PC-9 (cell line): ENCODE measurements around the gene SENP6. TPM values are rescaled to one million over a fixed set of nuclear protein-coding genes. Genes with fewer than 3 reads are reported as not detected.

Source experiments
- BruUV-seq: library from RNA; stranded (reverse); fragments of 400-500 nt; replicated peaks from 2 replicates; lab custom pipeline; 2021; lab: Mats Ljungman, UMichigan
- CTCF ChIA-PET: fragments of 300-600 bp; sonication (Branson Sonifier 250); formaldehyde crosslinking; loops from one replicate; lab custom pipeline; 2022; ENCODE audit warnings: antibody characterized with exemption; lab: Charles Lee
- POLR2A ChIA-PET: fragments of 300-600 bp; sonication (Branson Sonifier 250); formaldehyde crosslinking; loops from one replicate; lab custom pipeline; 2022; ENCODE audit warnings: antibody characterized with exemption; ENCODE audit not compliant: unreplicated experiment; lab: Charles Lee
- DNase-seq, 2 experiments: peaks; one replicate each; pipeline versions ENCODE4 v3.0.0 to v3.0.0-alpha.2; 2015 to 2022; ENCODE audit warnings: mixed read lengths in 1 of 2
- H2AFZ ChIP-seq: fragments of 200-600 bp; sonication (generic); 2 replicates; pipeline ENCODE4 v1.8.1; 2017; ENCODE audit warnings: antibody characterized with exemption
- H3F3A ChIP-seq: fragments of 200-600 bp; sonication (generic); 2 replicates; pipeline ENCODE4 v1.8.1; 2017; ENCODE audit warnings: antibody characterized with exemption, mild to moderate bottlenecking, low read depth; ENCODE audit not compliant: insufficient read depth
- H3K27ac ChIP-seq: fragments of 200-600 bp; sonication (generic); 2 replicates; pipeline ENCODE4 v1.6.1; 2016; ENCODE audit warnings: mixed run types
- H3K27me3 ChIP-seq: fragments of 200-600 bp; sonication (generic); 2 replicates; pipeline ENCODE4 v1.6.1; 2016; ENCODE audit warnings: low read depth, mixed run types; ENCODE audit not compliant: insufficient read depth
- H3K36me3 ChIP-seq: fragments of 200-600 bp; sonication (generic); 2 replicates; pipeline ENCODE4 v1.6.1; 2016; ENCODE audit warnings: low read depth, mixed run types
- H3K4me1 ChIP-seq: fragments of 200-600 bp; sonication (generic); replicated peaks from 2 replicates; pipeline ENCODE4 v1.6.1; 2016; ENCODE audit warnings: mixed run types; ENCODE audit not compliant: insufficient read depth
- H3K4me2 ChIP-seq: fragments of 200-600 bp; sonication (generic); 2 replicates; pipeline ENCODE4 v1.6.1; 2017; ENCODE audit warnings: mixed run types
- H3K4me3 ChIP-seq: fragments of 200-600 bp; sonication (generic); 2 replicates; pipeline ENCODE4 v1.6.1; 2016; ENCODE audit warnings: mixed run types
- H3K79me2 ChIP-seq: fragments of 200-600 bp; sonication (generic); 2 replicates; pipeline ENCODE4 v1.6.1; 2017; ENCODE audit warnings: low read depth, mixed run types
- H3K9me2 ChIP-seq: fragments of 200-600 bp; sonication (generic); 2 replicates; pipeline ENCODE4 v1.8.1; 2017; ENCODE audit warnings: mild to moderate bottlenecking; ENCODE audit not compliant: insufficient read depth
- H3K9me3 ChIP-seq: fragments of 200-600 bp; sonication (generic); 2 replicates; pipeline ENCODE4 v1.8.1; 2016; ENCODE audit warnings: low read depth; ENCODE audit not compliant: insufficient read depth
- H4K20me1 ChIP-seq: fragments of 200-600 bp; sonication (generic); 2 replicates; pipeline ENCODE4 v1.8.1; 2017; ENCODE audit not compliant: insufficient read depth
- CTCF ChIP-seq: fragments of 200-600 bp; sonication (generic); conservative IDR thresholded peaks from 2 replicates; pipeline ENCODE4 v1.6.1; 2017; ENCODE audit warnings: mixed run types, antibody characterized with exemption, mild to moderate bottlenecking, moderate library complexity
- EZH2 ChIP-seq: fragments of 200-600 bp; sonication (generic); IDR thresholded peaks from 2 replicates; pipeline ENCODE4 v1.8.0; 2017; ENCODE audit warnings: antibody characterized with exemption, low read depth
- intact Hi-C: fragments of 100-400 bp; cut with micrococcal nuclease; formaldehyde crosslinking; loops from one replicate; pipeline ENCODE4 v1.10.0; 2022; ENCODE audit not compliant: unreplicated experiment
- total RNA-seq: library from RNA; stranded (reverse); gene quantifications from 2 replicates; pipeline ENCODE4 v1.2.3, GENCODE V29; 2021

SENP6 gene
- total RNA-seq, 1 experiment from 2014 or later = 70.4 TPM

DNA sequence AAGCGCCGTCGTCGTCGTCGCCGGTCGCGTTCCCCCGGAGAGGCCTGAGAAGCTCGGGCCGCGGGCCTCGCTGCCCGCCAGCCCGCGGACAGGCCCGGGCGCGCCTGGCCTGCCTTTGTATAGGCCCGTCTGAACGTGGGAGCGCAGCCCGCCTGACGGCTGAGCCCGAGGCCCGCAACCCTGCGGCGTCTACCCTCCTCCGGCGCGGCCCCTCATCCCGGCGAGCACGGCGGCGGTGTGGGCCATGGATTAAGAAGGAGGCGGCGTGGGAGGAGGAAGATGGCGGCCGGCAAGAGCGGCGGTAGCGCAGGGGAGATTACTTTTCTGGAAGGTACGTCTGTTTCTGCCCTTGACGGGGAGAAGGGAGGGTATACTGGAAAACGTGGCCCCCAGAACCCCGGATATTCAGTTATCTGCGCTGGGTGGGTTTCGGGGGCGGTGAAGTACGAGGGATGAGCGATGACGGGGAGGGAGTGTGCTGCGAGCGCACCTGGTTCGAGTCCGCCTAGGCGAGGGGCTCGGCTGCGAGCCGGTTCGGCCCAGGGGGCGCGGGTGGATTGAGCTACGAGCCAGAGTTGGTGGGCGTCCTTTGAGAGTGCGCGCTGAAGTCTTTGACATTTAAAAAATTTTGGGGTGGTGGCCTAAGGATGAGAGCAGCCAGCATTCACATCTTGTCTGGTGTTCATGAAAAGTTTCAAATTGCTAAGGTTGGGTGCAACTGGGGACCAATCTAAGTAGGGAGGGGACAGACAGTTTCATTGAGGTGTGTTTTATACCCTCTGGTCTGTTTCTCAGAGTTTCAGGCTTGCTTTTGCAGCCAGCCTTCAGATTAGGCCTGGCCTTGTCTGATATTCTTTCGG is 796 bp downstream of the SENP6 start:
- H3K27ac ChIP-seq = peak overlapping the region; percentile 86
- POLR2A ChIA-PET = interaction anchor here (0.6 to 0.7 kb wide), 5 partner anchors 10 to 304 kb away, joined by 3 to 6 read pairs (median 4); no protein-coding TSS in a partner anchor
- BruUV-seq = no TSS peak
- no peaks in the 10 kb centered on the region for H3K9me2 ChIP-seq
- peaks cover 13% of the 10 kb centered on the region; the same call in 1 of the 2 replicates for H3K36me3 ChIP-seq
- H2AFZ ChIP-seq = peak overlapping the region; percentile 100
- H3F3A ChIP-seq = no peaks in the 10 kb centered on the region
- peak overlapping the region; percentile 90 for H3K4me2 ChIP-seq
- H3K4me1 ChIP-seq = peaks cover 27% of the 10 kb centered on the region
- peak overlapping the region; percentile 93 for H3K4me3 ChIP-seq
- no peaks in the 10 kb centered on the region for H3K27me3 ChIP-seq
- intact Hi-C loops = loop anchor here (10.0 kb wide), 1 partner anchor 318 kb away; the partner anchor contains the start of gene TMEM30A
- H3K9me3 ChIP-seq = no peaks in the 10 kb centered on the region
- peaks cover 62% of the 10 kb centered on the region for H3K79me2 ChIP-seq
- peaks cover 29% of the 10 kb centered on the region for H4K20me1 ChIP-seq
- DNase-seq = no peak
- CTCF ChIA-PET = no interaction called here
- no peak for TF ChIP-seq EZH2
- no peak for TF ChIP-seq CTCF

DNA sequence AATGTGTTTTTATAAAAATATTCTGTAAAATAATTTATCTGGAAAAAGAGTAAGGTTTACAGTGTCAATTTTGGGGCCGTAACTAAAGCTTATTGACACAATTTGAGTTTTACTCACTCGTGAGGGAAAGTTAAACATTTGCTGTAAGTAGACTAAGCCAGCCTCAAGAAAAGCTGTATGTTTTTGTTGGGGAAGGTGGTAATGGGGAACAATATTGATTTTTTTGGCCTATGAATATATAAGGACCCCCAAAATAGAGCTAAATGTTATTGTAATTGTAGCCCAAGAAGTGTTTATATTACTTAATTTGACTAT is 1.4 kb downstream of the SENP6 start:
- H3K9me3 ChIP-seq = no peaks in the 10 kb centered on the region
- POLR2A ChIA-PET = interaction anchor here (0.6 kb wide), 2 partner anchors 98 to 304 kb away, joined by 3 to 6 read pairs; no protein-coding TSS in a partner anchor
- intact Hi-C loops = loop anchor here (10.0 kb wide), 1 partner anchor 318 kb away; the partner anchor contains the start of gene TMEM30A
- peaks cover 68% of the 10 kb centered on the region for H3K79me2 ChIP-seq
- H3K4me2 ChIP-seq = peak overlapping the region; percentile 90
- TF ChIP-seq CTCF = no peak
- no peak for TF ChIP-seq EZH2
- no peaks in the 10 kb centered on the region for H3K9me2 ChIP-seq
- H4K20me1 ChIP-seq = peaks cover 34% of the 10 kb centered on the region
- H3K27me3 ChIP-seq = no peaks in the 10 kb centered on the region
- H3K4me1 ChIP-seq = peaks cover 27% of the 10 kb centered on the region
- BruUV-seq = no TSS peak
- no peak for DNase-seq
- peak overlapping the region; percentile 86 for H3K27ac ChIP-seq
- no peaks in the 10 kb centered on the region for H3F3A ChIP-seq
- CTCF ChIA-PET = no interaction called here
- H3K36me3 ChIP-seq = peaks cover 16% of the 10 kb centered on the region; the same call in 1 of the 2 replicates
- no peak overlapping the region for H2AFZ ChIP-seq
- peak overlapping the region; percentile 93 for H3K4me3 ChIP-seq

GRCh38 chr6:75604294-75604693 is 2.6 kb downstream of the SENP6 start:
- Histone ChIP-seq H3F3A (no peaks in the 10 kb centered on the region), H3K4me2 (peak overlapping the region; percentile 90), H3K36me3 (peaks cover 16% of the 10 kb centered on the region; the same call in 1 of the 2 replicates), H3K79me2 (peaks cover 80% of the 10 kb centered on the region), H3K4me1 (peaks cover 28% of the 10 kb centered on the region), H3K4me3 (peak overlapping the region; percentile 93; the same call in 1 of the 2 replicates), H3K9me3 (no peaks in the 10 kb centered on the region), H2AFZ (no peak overlapping the region), H4K20me1 (peaks cover 42% of the 10 kb centered on the region), H3K27ac (no peak overlapping the region), H3K27me3 (no peaks in the 10 kb centered on the region), H3K9me2 (no peaks in the 10 kb centered on the region)
- no peak for DNase-seq
- TF ChIP-seq CTCF = no peak
- TF ChIP-seq EZH2 = no peak
- intact Hi-C loops = loop anchor here (10.0 kb wide), 1 partner anchor 319 kb away; the partner anchor contains the start of gene TMEM30A
- POLR2A ChIA-PET = interaction anchor here (0.7 kb wide), 1 partner anchor 48 kb away, joined by 5 read pairs; no protein-coding TSS in a partner anchor
- BruUV-seq = no TSS peak
- CTCF ChIA-PET = no interaction called here
